HG02840 (cell line): Measurements from ENCODE around the gene KCNQ1.

ENCODE experiments used
- ATAC-seq: cut with Tn5 transposase; IDR thresholded peaks from one replicate; pipeline ENCODE4 v1.9.1; 2021; ENCODE audit warnings: mild to moderate bottlenecking, moderate library complexity, moderate number of reproducible peaks; ENCODE audit not compliant: unreplicated experiment, low FRiP score

The KCNQ1 gene

GRCh38 chr11:2747248-2748027 is 302.6 kb downstream of the KCNQ1 start:
- no peak for ATAC-seq

GRCh38 chr11:2748061-2748813 is 303.4 kb downstream of the KCNQ1 start:
- no peak for ATAC-seq

GRCh38 chr11:2748814-2749554 is 304.2 kb downstream of the KCNQ1 start:
- no peak for ATAC-seq

- ATAC-seq = no peak
These were observed 305.4 kb downstream of the KCNQ1 start for GRCh38 chr11:2750101-2750681.

GRCh38 chr11:2750682-2751522 is 306.1 kb downstream of the KCNQ1 start:
- ATAC-seq = no peak

GRCh38 chr11:2751523-2752203 is 306.9 kb downstream of the KCNQ1 start:
- ATAC-seq = no peak

- ATAC-seq = no peak
These were observed 307.5 kb downstream of the KCNQ1 start for GRCh38 chr11:2752204-2752770.

- no peak for ATAC-seq
These were observed 308.1 kb downstream of the KCNQ1 start for GRCh38 chr11:2752923-2753322.

GRCh38 chr11:2754008-2754407 is 309.2 kb downstream of the KCNQ1 start:
- ATAC-seq = no peak

GRCh38 chr11:2755071-2755470 is 310.3 kb downstream of the KCNQ1 start:
- no peak for ATAC-seq

- ATAC-seq = no peak
These were observed 313.9 kb downstream of the KCNQ1 start for GRCh38 chr11:2758751-2759150.

GRCh38 chr11:2759228-2760195 is 314.7 kb downstream of the KCNQ1 start:
- ATAC-seq = no peak

GRCh38 chr11:2760196-2760871 is 315.5 kb downstream of the KCNQ1 start:
- no peak for ATAC-seq

- ATAC-seq = no peak
These were observed 316.6 kb downstream of the KCNQ1 start for GRCh38 chr11:2761131-2762030.

GRCh38 chr11:2762031-2762380 is 317.2 kb downstream of the KCNQ1 start:
- no peak for ATAC-seq

- ATAC-seq = no peak
These were observed 317.6 kb downstream of the KCNQ1 start for GRCh38 chr11:2762451-2762850.
